ENCODE data around the gene SLC44A1. TPM values are rescaled to one million over a fixed set of nuclear protein-coding genes. Genes with fewer than 3 reads are reported as not detected.

Gene SLC44A1
- polyA plus RNA-seq, 4 donors = 7.8 to 70.0 (median 16.0) TPM

- Histone ChIP-seq H3K9me3 (ENCODE audit: control insufficient read depth in 2 of 2, insufficient read depth in 1 of 2, low read depth in 1 of 2, low read length in 1 of 2) (peaks cover 0 to 2% of the 10 kb centered on the region in 2 donors), H3K36me3 (ENCODE audit: control insufficient read depth in 3 of 3, insufficient read depth in 2 of 3, low read depth in 1 of 3, low read length in 3 of 3) (no peaks in the 10 kb centered on the region), H3K27ac (ENCODE audit: low read depth in 1 of 3, low read length in 2 of 3) (no peak overlapping the region), H3K4me3 (ENCODE audit: low read depth in 1 of 3, low read length in 3 of 3) (no peak overlapping the region), H3K27me3 (ENCODE audit: control insufficient read depth in 3 of 3, insufficient read depth in 3 of 3, low read length in 3 of 3) (no peaks in the 10 kb centered on the region), H3K4me1 (ENCODE audit: control insufficient read depth in 3 of 3, insufficient read depth in 2 of 3, low read depth in 1 of 3, low read length in 2 of 3) (peaks cover 0 to 4% (median 0%) of the 10 kb centered on the region in 3 donors)
- no peak for DNase-seq
- WGBS, 3 donors = 81 to 83% (median 82%) methylated on average over 8 of the region's 8 CpGs
- FAIRE-seq = no peak
These were observed 171.2 kb downstream of the SLC44A1 start for GRCh38 chr9:105415662-105415980.

- H3K4me3 ChIP-seq (ENCODE audit: low read depth in 1 of 3, low read length in 3 of 3) = no peak overlapping the region
- H3K36me3 ChIP-seq (ENCODE audit: control insufficient read depth in 3 of 3, insufficient read depth in 2 of 3, low read depth in 1 of 3, low read length in 3 of 3) = no peaks in the 10 kb centered on the region
- DNase-seq (peak in 1 of 2 donors; percentile 12), FAIRE-seq (no peak)
- H3K27me3 ChIP-seq (ENCODE audit: control insufficient read depth in 3 of 3, insufficient read depth in 3 of 3, low read length in 3 of 3) = no peaks in the 10 kb centered on the region
- 56 to 78% (median 67%) methylated on average over 1 of the region's 1 CpG for WGBS, 3 donors
- H3K4me1 ChIP-seq (ENCODE audit: control insufficient read depth in 3 of 3, insufficient read depth in 2 of 3, low read depth in 1 of 3, low read length in 2 of 3) = peaks cover 0 to 4% (median 0%) of the 10 kb centered on the region in 3 donors
- H3K9me3 ChIP-seq (ENCODE audit: control insufficient read depth in 2 of 2, insufficient read depth in 1 of 2, low read depth in 1 of 2, low read length in 1 of 2) = no peaks in the 10 kb centered on the region
- H3K27ac ChIP-seq (ENCODE audit: low read depth in 1 of 3, low read length in 2 of 3) = no peak overlapping the region
These were observed 172.4 kb downstream of the SLC44A1 start for GRCh38 chr9:105416840-105417239.

GRCh38 chr9:105418588-105419500 is 174.4 kb downstream of the SLC44A1 start:
- H3K4me1 ChIP-seq (ENCODE audit: control insufficient read depth in 3 of 3, insufficient read depth in 2 of 3, low read depth in 1 of 3, low read length in 2 of 3) = peaks cover 0 to 4% (median 0%) of the 10 kb centered on the region in 3 donors
- DNase-seq = no peak
- no peak overlapping the region for H3K27ac ChIP-seq (ENCODE audit: low read depth in 1 of 3, low read length in 2 of 3)

GRCh38 chr9:105419816-105420597 is 175.6 kb downstream of the SLC44A1 start:
- FAIRE-seq (no peak), DNase-seq (no peak)
- 90 to 96% (median 91%) methylated on average over 10 of the region's 10 CpGs for WGBS, 3 donors
- Histone ChIP-seq H3K27me3 (ENCODE audit: control insufficient read depth in 3 of 3, insufficient read depth in 3 of 3, low read length in 3 of 3) (no peaks in the 10 kb centered on the region), H3K36me3 (ENCODE audit: control insufficient read depth in 3 of 3, insufficient read depth in 2 of 3, low read depth in 1 of 3, low read length in 3 of 3) (no peaks in the 10 kb centered on the region), H3K27ac (ENCODE audit: low read depth in 1 of 3, low read length in 2 of 3) (no peak overlapping the region), H3K4me3 (ENCODE audit: low read depth in 1 of 3, low read length in 3 of 3) (no peak overlapping the region), H3K9me3 (ENCODE audit: control insufficient read depth in 2 of 2, insufficient read depth in 1 of 2, low read depth in 1 of 2, low read length in 1 of 2) (no peaks in the 10 kb centered on the region), H3K4me1 (ENCODE audit: control insufficient read depth in 3 of 3, insufficient read depth in 2 of 3, low read depth in 1 of 3, low read length in 2 of 3) (peaks cover 0 to 4% (median 0%) of the 10 kb centered on the region in 3 donors)

More at GRCh38 chr9:105418588-105419500, 174.4 kb downstream of the SLC44A1 start:
- no peak for FAIRE-seq
- Histone ChIP-seq H3K27me3 (ENCODE audit: control insufficient read depth in 3 of 3, insufficient read depth in 3 of 3, low read length in 3 of 3) (no peaks in the 10 kb centered on the region), H3K36me3 (ENCODE audit: control insufficient read depth in 3 of 3, insufficient read depth in 2 of 3, low read depth in 1 of 3, low read length in 3 of 3) (no peaks in the 10 kb centered on the region), H3K9me3 (ENCODE audit: control insufficient read depth in 2 of 2, insufficient read depth in 1 of 2, low read depth in 1 of 2, low read length in 1 of 2) (no peaks in the 10 kb centered on the region), H3K4me3 (ENCODE audit: low read depth in 1 of 3, low read length in 3 of 3) (no peak overlapping the region)
- WGBS, 3 donors = 68 to 76% (median 74%) methylated on average over 3 of the region's 3 CpGs

GRCh38 chr9:105421154-105421553 is 176.7 kb downstream of the SLC44A1 start:
- Histone ChIP-seq H3K9me3 (ENCODE audit: control insufficient read depth in 2 of 2, insufficient read depth in 1 of 2, low read depth in 1 of 2, low read length in 1 of 2) (no peaks in the 10 kb centered on the region), H3K36me3 (ENCODE audit: control insufficient read depth in 3 of 3, insufficient read depth in 2 of 3, low read depth in 1 of 3, low read length in 3 of 3) (no peaks in the 10 kb centered on the region), H3K27me3 (ENCODE audit: control insufficient read depth in 3 of 3, insufficient read depth in 3 of 3, low read length in 3 of 3) (no peaks in the 10 kb centered on the region), H3K4me3 (ENCODE audit: low read depth in 1 of 3, low read length in 3 of 3) (no peak overlapping the region), H3K4me1 (ENCODE audit: control insufficient read depth in 3 of 3, insufficient read depth in 2 of 3, low read depth in 1 of 3, low read length in 2 of 3) (no peaks in the 10 kb centered on the region), H3K27ac (ENCODE audit: low read depth in 1 of 3, low read length in 2 of 3) (no peak overlapping the region)
- WGBS, 3 donors = 89 to 96% (median 92%) methylated on average over 2 of the region's 2 CpGs
- FAIRE-seq = no peak
- DNase-seq = no peak

- FAIRE-seq = no peak
- no peaks in the 10 kb centered on the region for H3K27me3 ChIP-seq (ENCODE audit: control insufficient read depth in 3 of 3, insufficient read depth in 3 of 3, low read length in 3 of 3)
- H3K4me3 ChIP-seq (ENCODE audit: low read depth in 1 of 3, low read length in 3 of 3) = no peak overlapping the region
- peak in 1 of 2 donors; percentile 33 for DNase-seq
- H3K4me1 ChIP-seq (ENCODE audit: control insufficient read depth in 3 of 3, insufficient read depth in 2 of 3, low read depth in 1 of 3, low read length in 2 of 3) = no peaks in the 10 kb centered on the region
- H3K27ac ChIP-seq (ENCODE audit: low read depth in 1 of 3, low read length in 2 of 3) = no peak overlapping the region
- no peaks in the 10 kb centered on the region for H3K9me3 ChIP-seq (ENCODE audit: control insufficient read depth in 2 of 2, insufficient read depth in 1 of 2, low read depth in 1 of 2, low read length in 1 of 2)
- no peaks in the 10 kb centered on the region for H3K36me3 ChIP-seq (ENCODE audit: control insufficient read depth in 3 of 3, insufficient read depth in 2 of 3, low read depth in 1 of 3, low read length in 3 of 3)
- WGBS, 3 donors = 77 to 89% (median 84%) methylated on average over 5 of the region's 5 CpGs
These were observed 177.4 kb downstream of the SLC44A1 start for GRCh38 chr9:105421864-105422263.

- 68 to 75% (median 71%) methylated on average over 2 of the region's 2 CpGs for WGBS, 3 donors
- no peaks in the 10 kb centered on the region for H3K9me3 ChIP-seq (ENCODE audit: control insufficient read depth in 2 of 2, insufficient read depth in 1 of 2, low read depth in 1 of 2, low read length in 1 of 2)
- no peaks in the 10 kb centered on the region for H3K27me3 ChIP-seq (ENCODE audit: control insufficient read depth in 3 of 3, insufficient read depth in 3 of 3, low read length in 3 of 3)
- H3K4me3 ChIP-seq (ENCODE audit: low read depth in 1 of 3, low read length in 3 of 3) = no peak overlapping the region
- FAIRE-seq (no peak), DNase-seq (no peak)
- H3K27ac ChIP-seq (ENCODE audit: low read depth in 1 of 3, low read length in 2 of 3) = no peak overlapping the region
- H3K4me1 ChIP-seq (ENCODE audit: control insufficient read depth in 3 of 3, insufficient read depth in 2 of 3, low read depth in 1 of 3, low read length in 2 of 3) = no peaks in the 10 kb centered on the region
- no peaks in the 10 kb centered on the region for H3K36me3 ChIP-seq (ENCODE audit: control insufficient read depth in 3 of 3, insufficient read depth in 2 of 3, low read depth in 1 of 3, low read length in 3 of 3)
These were observed 181.5 kb downstream of the SLC44A1 start for GRCh38 chr9:105425816-105426433.

GRCh38 chr9:105426657-105427056 is 182.2 kb downstream of the SLC44A1 start:
- H3K36me3 ChIP-seq (ENCODE audit: control insufficient read depth in 3 of 3, insufficient read depth in 2 of 3, low read depth in 1 of 3, low read length in 3 of 3) = no peaks in the 10 kb centered on the region
- no peak overlapping the region for H3K4me3 ChIP-seq (ENCODE audit: low read depth in 1 of 3, low read length in 3 of 3)
- H3K4me1 ChIP-seq (ENCODE audit: control insufficient read depth in 3 of 3, insufficient read depth in 2 of 3, low read depth in 1 of 3, low read length in 2 of 3) = peaks cover 0 to 6% (median 0%) of the 10 kb centered on the region in 3 donors
- H3K27me3 ChIP-seq (ENCODE audit: control insufficient read depth in 3 of 3, insufficient read depth in 3 of 3, low read length in 3 of 3) = no peaks in the 10 kb centered on the region
- no peak for DNase-seq
- no peaks in the 10 kb centered on the region for H3K9me3 ChIP-seq (ENCODE audit: control insufficient read depth in 2 of 2, insufficient read depth in 1 of 2, low read depth in 1 of 2, low read length in 1 of 2)
- FAIRE-seq = no peak
- WGBS, 3 donors = 92 to 98% (median 94%) methylated on average over 3 of the region's 3 CpGs
- no peak overlapping the region for H3K27ac ChIP-seq (ENCODE audit: low read depth in 1 of 3, low read length in 2 of 3)
